ENCODE results near the gene MSX1. TPM values are rescaled to one million over a fixed set of nuclear protein-coding genes. Genes with fewer than 3 reads are reported as not detected.

Gene MSX1
- total RNA-seq, 1 donor from 2014 or later, result 67.3 TPM

DNA sequence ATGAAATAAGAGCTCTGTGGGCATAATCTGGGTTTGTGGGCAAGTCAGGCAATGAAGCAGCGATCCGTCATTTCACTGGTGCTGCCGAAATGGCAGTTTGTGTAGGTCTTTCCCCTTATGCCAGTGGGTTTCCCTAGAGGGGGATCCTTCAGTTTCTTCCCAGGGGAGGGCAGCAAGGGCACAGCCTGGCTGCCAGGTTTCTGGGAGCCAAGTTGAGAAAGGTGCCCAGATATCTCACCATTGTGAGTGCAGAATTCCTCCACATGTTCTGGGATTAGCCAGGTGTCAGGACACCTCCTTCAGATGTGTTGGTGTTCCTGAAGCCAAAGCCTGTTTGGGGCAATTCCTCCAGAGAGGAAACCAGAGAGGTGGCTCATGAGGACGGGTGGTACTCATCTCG lies 28.0 kb downstream of the MSX1 start:
- Mint-ChIP-seq H3K27ac (no peak overlapping the region), H3K4me3 (no peak overlapping the region), H3K36me3 (no peaks in the 10 kb centered on the region), H3K4me1 (ENCODE audit: unreplicated experiment) (no peaks in the 10 kb centered on the region), H3K27me3 (peaks cover 43% of the 10 kb centered on the region), H3K9me3 (no peaks in the 10 kb centered on the region)
- DNase-seq (ENCODE audit: extremely low spot score, unreplicated experiment), result peak; percentile 51
- TF ChIP-seq CTCF (conservative IDR thresholded peaks at IDR 0.05), result no peak

DNA sequence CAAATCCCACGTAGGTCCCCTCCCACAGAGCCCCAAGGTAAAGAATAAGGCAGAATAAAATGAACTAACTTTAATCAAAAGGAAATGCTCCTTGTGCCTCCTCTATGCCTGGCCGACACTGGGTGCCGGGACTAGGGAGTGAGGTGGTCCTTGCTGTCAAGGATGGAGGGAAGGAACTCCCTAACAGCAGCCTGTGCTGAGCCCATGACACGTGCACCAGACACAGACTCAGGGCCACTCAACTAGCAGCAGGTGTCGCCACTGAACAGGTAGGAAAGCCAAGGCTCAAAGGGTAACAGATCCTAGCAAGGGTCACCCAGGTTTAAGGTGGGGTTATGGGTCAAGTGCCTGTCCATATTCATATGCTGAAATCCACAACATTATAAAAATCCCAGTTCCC lies 29.2 kb downstream of the MSX1 start:
- peak; percentile 47 for DNase-seq (ENCODE audit: extremely low spot score, unreplicated experiment)
- Mint-ChIP-seq H3K4me3 (no peak overlapping the region), H3K4me1 (ENCODE audit: unreplicated experiment) (no peaks in the 10 kb centered on the region), H3K9me3 (no peaks in the 10 kb centered on the region), H3K36me3 (no peaks in the 10 kb centered on the region), H3K27me3 (peaks cover 44% of the 10 kb centered on the region), H3K27ac (no peak overlapping the region)
- TF ChIP-seq CTCF (conservative IDR thresholded peaks at IDR 0.05), result no peak

DNA sequence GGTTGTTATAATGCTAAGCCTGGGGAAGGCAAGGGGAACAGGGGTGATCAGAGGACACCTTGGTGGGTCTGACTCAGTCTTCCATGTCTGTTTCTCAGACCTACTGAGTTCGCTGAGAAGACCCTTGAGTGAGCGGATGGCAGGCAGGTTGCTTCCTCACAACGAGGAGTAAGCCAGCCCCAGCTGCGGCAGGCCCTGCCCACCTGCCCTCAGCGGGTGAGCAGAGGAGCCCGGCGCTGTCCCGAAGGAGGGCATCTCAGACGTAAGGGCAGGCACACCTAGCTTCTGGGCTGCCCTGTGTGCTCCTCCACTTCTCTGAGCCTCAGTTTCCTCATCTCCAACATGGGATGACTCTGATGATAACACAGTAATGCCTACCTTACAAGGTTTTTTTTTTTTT lies 30.3 kb downstream of the MSX1 start:
- DNase-seq (ENCODE audit: extremely low spot score, unreplicated experiment), result peak; percentile 50
- no peaks in the 10 kb centered on the region for H3K4me1 Mint-ChIP-seq (ENCODE audit: unreplicated experiment)
- no peaks in the 10 kb centered on the region for H3K9me3 Mint-ChIP-seq
- peaks cover 44% of the 10 kb centered on the region for H3K27me3 Mint-ChIP-seq
- no peak for TF ChIP-seq CTCF (conservative IDR thresholded peaks at IDR 0.05)
- no peaks in the 10 kb centered on the region for H3K36me3 Mint-ChIP-seq
- H3K4me3 Mint-ChIP-seq, result no peak overlapping the region
- H3K27ac Mint-ChIP-seq, result no peak overlapping the region

DNA sequence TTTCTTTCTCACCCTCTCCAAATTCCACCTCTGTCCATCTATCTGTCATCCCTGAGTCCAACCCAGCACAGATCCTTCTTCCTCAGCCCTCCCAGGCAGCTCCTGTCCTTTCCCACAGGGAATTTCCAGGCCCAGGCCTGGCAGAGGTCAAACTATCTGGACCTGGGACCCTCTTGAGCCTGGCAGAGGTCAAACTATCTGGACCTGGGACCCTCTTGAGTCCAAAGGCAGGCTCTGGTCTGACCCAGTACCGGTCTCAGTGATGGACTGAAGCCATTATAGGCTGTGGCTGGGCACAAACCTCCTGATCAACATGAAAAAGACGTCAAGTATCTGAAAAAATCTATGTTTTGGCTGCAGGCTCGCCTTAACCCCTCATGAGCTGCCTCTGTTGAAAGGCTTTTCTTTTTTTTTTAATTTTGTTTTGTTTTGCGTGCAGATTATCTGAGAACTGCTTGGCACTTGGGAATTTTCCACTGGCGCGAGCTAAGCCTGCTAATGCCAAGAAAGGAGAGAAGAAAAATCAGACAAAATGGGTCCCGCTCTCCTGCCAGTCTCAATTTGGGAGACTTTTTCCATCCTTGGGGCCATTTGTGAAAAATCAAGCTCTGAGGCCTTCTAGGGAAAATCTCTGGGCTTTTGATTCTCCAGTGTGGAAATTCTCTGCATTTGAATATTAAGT lies 31.2 kb downstream of the MSX1 start:
- Mint-ChIP-seq H3K4me1 (ENCODE audit: unreplicated experiment) (no peaks in the 10 kb centered on the region), H3K27me3 (peaks cover 40% of the 10 kb centered on the region), H3K36me3 (no peaks in the 10 kb centered on the region), H3K27ac (no peak overlapping the region), H3K4me3 (no peak overlapping the region), H3K9me3 (no peaks in the 10 kb centered on the region)
- peak; percentile 53 for DNase-seq (ENCODE audit: extremely low spot score, unreplicated experiment)
- no peak for TF ChIP-seq CTCF (conservative IDR thresholded peaks at IDR 0.05)

GRCh38 chr4:4893721-4894120 lies 34.3 kb downstream of the MSX1 start:
- H3K9me3 Mint-ChIP-seq, result no peaks in the 10 kb centered on the region
- H3K4me3 Mint-ChIP-seq, result no peak overlapping the region
- no peaks in the 10 kb centered on the region for H3K36me3 Mint-ChIP-seq
- TF ChIP-seq CTCF (conservative IDR thresholded peaks at IDR 0.05), result no peak
- DNase-seq (ENCODE audit: extremely low spot score, unreplicated experiment), result no peak
- peaks cover 26% of the 10 kb centered on the region for H3K27me3 Mint-ChIP-seq
- H3K4me1 Mint-ChIP-seq (ENCODE audit: unreplicated experiment), result peaks cover 9% of the 10 kb centered on the region
- no peak overlapping the region for H3K27ac Mint-ChIP-seq

Measured in type B pancreatic cell (in vitro differentiated cells).